Lung (tissue), 12 donors: Measurements from ENCODE around the gene MEIS2. TPM values are rescaled to one million over a fixed set of nuclear protein-coding genes. Genes with fewer than 3 reads are reported as not detected.
A peak's percentile ranks its signal among the peaks of the same experiment; 100 is the strongest.

Experiments
- ATAC-seq: fragments of 200-7000 bp; cut with Tn5 transposase; one replicate; pipeline ENCODE4 v1.9.1; 2020; ENCODE audit warnings: moderate number of reproducible peaks; ENCODE audit not compliant: insufficient read depth, low FRiP score
- DNase-seq, 3 donors: peaks; one replicate each; pipeline ENCODE4 v3.0.0-alpha.2; 2013 to 2017
- H3K27ac ChIP-seq, 2 donors: one replicate each; pipeline ENCODE4 v1.5.1; 2013; ENCODE audit warnings: mild to moderate bottlenecking in 2 of 2, moderate library complexity in 2 of 2, control low read depth in 1 of 2, inconsistent platforms in 1 of 2, low read depth in 1 of 2, low read length in 1 of 2
- H3K27me3 ChIP-seq, 3 donors: one replicate each; pipeline ENCODE4 v1.5.1; 2013; ENCODE audit warnings: low read length in 2 of 3; ENCODE audit not compliant: control insufficient read depth in 3 of 3, insufficient read depth in 3 of 3
- H3K36me3 ChIP-seq, 4 donors: one replicate each; pipeline ENCODE4 v1.5.1; 2013; ENCODE audit warnings: low read length in 4 of 4, mild to moderate bottlenecking in 1 of 4, moderate library complexity in 1 of 4; ENCODE audit not compliant: control insufficient read depth in 4 of 4, insufficient read depth in 4 of 4
- H3K4me1 ChIP-seq, 5 donors: one replicate each; pipeline ENCODE4 v1.5.1; 2013; ENCODE audit warnings: low read length in 5 of 5, mild to moderate bottlenecking in 2 of 5, moderate library complexity in 1 of 5; ENCODE audit not compliant: control insufficient read depth in 5 of 5, insufficient read depth in 5 of 5
- H3K4me3 ChIP-seq: one replicate; pipeline ENCODE4 v1.5.1; 2013; ENCODE audit warnings: mild to moderate bottlenecking, control low read depth, moderate library complexity
- H3K9ac ChIP-seq, 2 donors: one replicate each; pipeline ENCODE4 v1.5.1; 2013; ENCODE audit warnings: low read length in 2 of 2, control low read depth in 1 of 2; ENCODE audit not compliant: insufficient read depth in 1 of 2
- H3K9me3 ChIP-seq, 4 donors: one replicate each; pipeline ENCODE4 v1.5.1; 2013; ENCODE audit warnings: low read length in 3 of 4, mild to moderate bottlenecking in 1 of 4, moderate library complexity in 1 of 4; ENCODE audit not compliant: control insufficient read depth in 4 of 4, insufficient read depth in 3 of 4
- WGBS, 2 donors: extraction: QIAGEN DNeasy Blood & Tissue Kit; methylation state at CpG; one replicate each; pipeline ENCODE4 v1.1.7; 2013; 5-methylcytosine and 5-hydroxymethylcytosine counted together
- polyA plus RNA-seq, 2 donors: library from polyadenylated mRNA; stranded (reverse); fragments of 200-250 nt; gene quantifications; one replicate each; pipeline ENCODE4 v1.2.1, GENCODE V29; 2013
- total RNA-seq, 2 donors: library from RNA; depleted of rRNA in 1 of 2; stranded (reverse); fragments of >200 nt in 1 of 2; gene quantifications; one replicate each; pipeline ENCODE4 v1.2.1, GENCODE V29; 2014 to 2021
- TF ChIP-seq, protein P1 (sequence below): IDR thresholded peaks from 2 replicates; pipeline ENCODE4 v1.5.1; 2012; ENCODE audit warnings: mild to moderate bottlenecking; ENCODE audit errors: control extremely low read depth, extremely low read depth
- donor health status: control.
- donor health status: control.
- donor health status: Bipolar disorder and iron deficiency.
- donor health status: healthy.
- donor health status: DM: yes; HTN: yes; CAD: no.

Gene MEIS2
- total and polyA plus RNA-seq, 4 donors: 5.6 to 47.5 (median 13.7) TPM

DNA sequence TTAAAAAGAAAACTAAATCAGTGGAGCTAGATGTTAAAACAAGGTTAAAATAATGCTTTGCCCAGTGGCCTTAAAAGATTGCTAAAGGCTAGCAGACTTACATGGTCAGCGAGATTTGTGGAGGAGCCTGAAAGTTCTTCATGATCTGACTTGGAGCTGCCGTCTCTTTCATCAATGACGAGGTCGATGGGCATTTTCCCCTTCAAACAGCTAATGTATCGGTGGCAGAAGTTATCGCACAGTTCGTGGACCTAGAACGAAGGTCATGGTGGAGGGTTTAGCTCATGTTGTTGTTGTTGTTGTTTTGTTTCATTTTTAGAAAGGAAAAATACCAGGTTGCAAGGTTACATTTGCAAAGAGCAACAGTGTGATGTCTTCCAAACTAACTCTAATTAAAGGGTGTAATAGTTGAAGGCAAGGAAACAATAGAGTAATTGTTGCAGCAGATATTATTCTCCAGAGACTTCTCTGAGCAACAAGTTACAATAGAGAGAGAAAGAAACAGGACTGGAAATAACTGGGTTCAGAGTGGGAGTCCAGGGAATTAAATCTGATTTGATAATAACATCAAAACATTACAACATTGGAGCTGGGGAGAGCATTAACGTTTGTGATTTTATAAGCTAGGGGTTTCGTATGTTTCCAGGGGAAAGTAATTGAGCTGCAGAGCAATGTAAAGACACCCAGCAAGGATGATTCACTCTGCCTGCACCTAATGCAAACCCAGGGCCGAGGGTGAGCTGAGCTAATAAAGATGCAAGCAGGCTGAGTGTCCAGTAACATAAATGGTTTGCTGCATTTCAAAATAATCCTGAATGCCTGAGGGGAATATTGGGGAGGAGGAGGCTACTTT is 6.6 kb downstream of the MEIS2 start:
- 73 to 80% methylated on average over 11 of the region's 11 CpGs for whole genome bisulfite sequencing, 2 donors
- H3K27ac ChIP-seq: peak overlapping the region in 1 of 2 donors; percentile 7
- H3K4me3 ChIP-seq: peak overlapping the region; percentile 10
- peaks cover 0 to 41% (median 9%) of the 10 kb centered on the region in 5 donors for H3K4me1 ChIP-seq
- no peak for ATAC-seq
- TF ChIP-seq, protein P1, sequence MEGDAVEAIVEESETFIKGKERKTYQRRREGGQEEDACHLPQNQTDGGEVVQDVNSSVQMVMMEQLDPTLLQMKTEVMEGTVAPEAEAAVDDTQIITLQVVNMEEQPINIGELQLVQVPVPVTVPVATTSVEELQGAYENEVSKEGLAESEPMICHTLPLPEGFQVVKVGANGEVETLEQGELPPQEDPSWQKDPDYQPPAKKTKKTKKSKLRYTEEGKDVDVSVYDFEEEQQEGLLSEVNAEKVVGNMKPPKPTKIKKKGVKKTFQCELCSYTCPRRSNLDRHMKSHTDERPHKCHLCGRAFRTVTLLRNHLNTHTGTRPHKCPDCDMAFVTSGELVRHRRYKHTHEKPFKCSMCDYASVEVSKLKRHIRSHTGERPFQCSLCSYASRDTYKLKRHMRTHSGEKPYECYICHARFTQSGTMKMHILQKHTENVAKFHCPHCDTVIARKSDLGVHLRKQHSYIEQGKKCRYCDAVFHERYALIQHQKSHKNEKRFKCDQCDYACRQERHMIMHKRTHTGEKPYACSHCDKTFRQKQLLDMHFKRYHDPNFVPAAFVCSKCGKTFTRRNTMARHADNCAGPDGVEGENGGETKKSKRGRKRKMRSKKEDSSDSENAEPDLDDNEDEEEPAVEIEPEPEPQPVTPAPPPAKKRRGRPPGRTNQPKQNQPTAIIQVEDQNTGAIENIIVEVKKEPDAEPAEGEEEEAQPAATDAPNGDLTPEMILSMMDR: no peak
- no peaks in the 10 kb centered on the region for H3K9me3 ChIP-seq
- no peak for DNase-seq
- H3K27me3 ChIP-seq: peaks cover 0 to 3% (median 0%) of the 10 kb centered on the region in 3 donors
- no peak overlapping the region for H3K9ac ChIP-seq
- H3K36me3 ChIP-seq: peaks cover 0 to 18% (median 9%) of the 10 kb centered on the region in 4 donors

- ATAC-seq: no peak
- peaks cover 0 to 27% (median 10%) of the 10 kb centered on the region in 5 donors for H3K4me1 ChIP-seq
- TF ChIP-seq, protein P1: no peak
- WGBS, 2 donors: 59 to 71% methylated on average over 3 of the region's 3 CpGs
- H3K4me3 ChIP-seq: no peak overlapping the region
- H3K9ac ChIP-seq: no peak overlapping the region
- no peak for DNase-seq
- peaks cover 0 to 3% (median 0%) of the 10 kb centered on the region in 3 donors for H3K27me3 ChIP-seq
- H3K9me3 ChIP-seq: no peaks in the 10 kb centered on the region
- peaks cover 0 to 26% (median 16%) of the 10 kb centered on the region in 4 donors for H3K36me3 ChIP-seq
- H3K27ac ChIP-seq: no peak overlapping the region
These were observed 9.7 kb downstream of the MEIS2 start for GRCh38 chr15:37090543-37091175.

DNA sequence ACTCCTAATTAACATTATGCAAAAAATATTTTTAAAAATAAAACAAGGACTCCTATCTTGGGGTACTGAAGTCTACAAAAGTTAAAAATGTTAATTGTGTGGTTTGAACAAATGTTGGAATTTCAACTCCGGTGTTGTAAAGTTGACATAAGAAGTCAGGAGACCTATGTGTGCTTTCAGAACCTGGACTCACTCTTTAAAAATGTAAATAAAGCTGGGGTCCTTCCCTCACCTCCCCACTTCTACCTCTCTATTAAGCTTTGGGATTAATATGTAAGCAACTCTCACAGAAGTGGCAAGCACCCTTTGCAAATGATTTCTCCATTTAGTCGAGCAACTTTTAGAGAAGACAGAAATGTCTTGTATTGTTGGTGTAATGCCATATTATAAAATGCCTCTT is 11.9 kb downstream of the MEIS2 start:
- TF ChIP-seq, protein P1: no peak
- H3K9me3 ChIP-seq: no peaks in the 10 kb centered on the region
- H3K27me3 ChIP-seq: peaks cover 0 to under 1% (median 0%) of the 10 kb centered on the region in 3 donors
- H3K9ac ChIP-seq: no peak overlapping the region
- no peak overlapping the region for H3K27ac ChIP-seq
- DNase-seq: peak in 2 of 3 donors; percentile 35 to 58
- no peak overlapping the region for H3K4me3 ChIP-seq
- H3K36me3 ChIP-seq: peaks cover 0 to 22% (median 14%) of the 10 kb centered on the region in 4 donors
- no peak for ATAC-seq
- peaks cover 0 to 26% (median 10%) of the 10 kb centered on the region in 5 donors for H3K4me1 ChIP-seq
- 66 to 81% methylated on average over 2 of the region's 2 CpGs for WGBS, 2 donors
